HepG2 (cell line): Measurements from ENCODE around the gene TLDC2. TPM values are rescaled to one million over a fixed set of nuclear protein-coding genes. Genes with fewer than 3 reads are reported as not detected.
"Not testable (repeated sequence)": the region's sequence is repeated elsewhere in the genome, so short reads cannot be mapped to it uniquely, and the experiment has no call there.

Experiments used
- ATAC-seq: fragments of 200-7000 bp; cut with Tn5 transposase; 3 replicates; pipeline ENCODE4 v1.9.1; 2020; ENCODE audit warnings: mild to moderate bottlenecking, moderate library complexity
- BruUV-seq: library from RNA; stranded (reverse); fragments of 400-500 nt; replicated peaks from 2 replicates; lab custom pipeline; 2021; lab: Mats Ljungman, UMichigan
- CTCF ChIA-PET: fragments of 300-600 bp; formaldehyde crosslinking; extraction: SDS; loops from one replicate; lab custom pipeline; 2021; ENCODE audit warnings: low total read pairs, inconsistent platforms, low intra/inter-chr PET ratio; lab: Yijun Ruan, JAX
- POLR2A ChIA-PET: fragments of 350-600 bp; sonication (Branson Sonifier 250); formaldehyde crosslinking; loops from one replicate; lab custom pipeline; 2020; ENCODE audit warnings: antibody characterized with exemption, inconsistent platforms; lab: Yijun Ruan, JAX
- DNase-seq: peaks from one replicate; pipeline ENCODE4 v3.0.0-alpha.2; 2015; ENCODE audit warnings: low spot score
- FAIRE-seq: peaks from 3 replicates; lab custom pipeline; 2011; peaks lifted over from hg19 to GRCh38; lab: Jason Lieb, UNC
- H2AFZ ChIP-seq: one replicate; pipeline ENCODE4 v1.6.1; 2011; ENCODE audit warnings: low read length, inconsistent platforms
- H3K27ac ChIP-seq: fragments of 300-600 bp; 3 replicates; pipeline ENCODE4 v1.8.0; 2011; ENCODE audit warnings: mixed run types, mild to moderate bottlenecking, mixed read lengths, low read length, inconsistent platforms; ENCODE audit not compliant: insufficient read depth; ENCODE audit errors: extremely low read length
- H3K27me3 ChIP-seq, 2 experiments: fragments of 200-600 bp in 1 of 2; 2 replicates in 1 of 2; 3 replicates in 1 of 2; pipeline versions ENCODE4 v1.6.0 to v1.8.0; 2011; ENCODE audit warnings: low read length in 2 of 2, mild to moderate bottlenecking in 2 of 2, moderate library complexity in 2 of 2, inconsistent platforms in 1 of 2; ENCODE audit not compliant: insufficient read depth in 2 of 2, control insufficient read depth in 1 of 2
- H3K36me3 ChIP-seq, 2 experiments: fragments of 200-600 bp in 1 of 2; replicated peaks in 1 of 2; 2 replicates in 1 of 2; 3 replicates in 1 of 2; pipeline versions ENCODE4 v1.5.1 to v1.8.0; 2011; ENCODE audit warnings: low read length in 2 of 2, inconsistent platforms in 1 of 2; ENCODE audit not compliant: insufficient read depth in 2 of 2, control insufficient read depth in 1 of 2
- H3K4me1 ChIP-seq: 2 replicates; pipeline ENCODE4 v1.5.1; 2012; ENCODE audit warnings: low read length, inconsistent platforms; ENCODE audit not compliant: insufficient read depth
- H3K4me2 ChIP-seq: 2 replicates; pipeline ENCODE4 v1.6.0; 2011; ENCODE audit warnings: low read depth, low read length, inconsistent platforms
- H3K4me3 ChIP-seq, 3 experiments: fragments of 200-600 bp in 1 of 3; sonication (generic), shearing (Covaris generic) in 1 of 3; replicated peaks in 1 of 3; 2 replicates each; pipeline ENCODE4 v1.5.1; 2011 to 2016; ENCODE audit warnings: low read length in 3 of 3, inconsistent platforms in 2 of 3, low read depth in 2 of 3, mild to moderate bottlenecking in 2 of 3, control low read depth in 1 of 3, mixed read lengths in 1 of 3; ENCODE audit not compliant: insufficient read depth in 1 of 3
- H3K79me2 ChIP-seq: one replicate; pipeline ENCODE4 v1.6.1; 2011; ENCODE audit warnings: low read length, inconsistent platforms; ENCODE audit not compliant: insufficient read depth
- H3K9ac ChIP-seq: 2 replicates; pipeline ENCODE4 v1.6.0; 2011; ENCODE audit warnings: mild to moderate bottlenecking, low read depth, low read length, inconsistent platforms; ENCODE audit not compliant: insufficient read depth
- H3K9me3 ChIP-seq: 2 replicates; pipeline ENCODE4 v1.5.1; 2012; ENCODE audit warnings: mild to moderate bottlenecking, low read length
- H4K20me1 ChIP-seq: 2 replicates; pipeline ENCODE4 v1.6.0; 2011; ENCODE audit warnings: inconsistent platforms, mild to moderate bottlenecking, low read length, moderate library complexity; ENCODE audit not compliant: insufficient read depth
- AGO2 ChIP-seq: fragments of 200-400 bp; formaldehyde crosslinking; optimal IDR thresholded peaks from 2 replicates; pipeline ENCODE3; 2017; ENCODE audit warnings: mild to moderate bottlenecking, low read depth, low read length, moderate library complexity
- HHEX ChIP-seq: IDR thresholded peaks from 2 replicates; pipeline ENCODE4 v1.6.1; 2016; ENCODE audit warnings: control low read depth
- HIVEP1 ChIP-seq: sonication (generic); formaldehyde crosslinking; IDR thresholded peaks from 2 replicates; pipeline ENCODE4 v1.4.0; 2020; ENCODE audit warnings: mild to moderate bottlenecking, missing genetic modification reagents
- NFATC3 ChIP-seq: sonication (generic); formaldehyde crosslinking; IDR thresholded peaks from 2 replicates; pipeline ENCODE4 v1.5.1; 2020; ENCODE audit warnings: mild to moderate bottlenecking, missing genetic modification reagents
- RBM22 ChIP-seq: fragments of 200-400 bp; formaldehyde crosslinking; optimal IDR thresholded peaks from 2 replicates; pipeline ENCODE3; 2017; ENCODE audit warnings: mild to moderate bottlenecking, low read length, moderate library complexity
- TAF15 ChIP-seq: fragments of 200-400 bp; formaldehyde crosslinking; IDR thresholded peaks from one replicate; pipeline ENCODE4 v1.6.1; 2018; ENCODE audit warnings: mild to moderate bottlenecking, low read depth, low read length; ENCODE audit not compliant: poor library complexity, severe bottlenecking
- TFAP4 ChIP-seq: sonication (generic); IDR thresholded peaks from 2 replicates; pipeline ENCODE4 v1.6.1; 2016; ENCODE audit warnings: low read depth, borderline replicate concordance
- ZNF253 ChIP-seq: sonication (generic); formaldehyde crosslinking; IDR thresholded peaks from 2 replicates; pipeline ENCODE4 v1.8.0; 2022; ENCODE audit warnings: mild to moderate bottlenecking, missing genetic modification reagents, borderline replicate concordance
- ZNF296 ChIP-seq: sonication (generic); formaldehyde crosslinking; conservative IDR thresholded peaks from 2 replicates; pipeline ENCODE4 v1.5.0; 2020; ENCODE audit warnings: mild to moderate bottlenecking, missing genetic modification reagents
- ZNF605 ChIP-seq: sonication (generic); formaldehyde crosslinking; IDR thresholded peaks from 2 replicates; pipeline ENCODE4 v1.8.0; 2022; ENCODE audit warnings: mild to moderate bottlenecking, missing genetic modification reagents
- ZNF674 ChIP-seq: sonication (generic); formaldehyde crosslinking; IDR thresholded peaks from 2 replicates; pipeline ENCODE4 v1.5.0; 2020; ENCODE audit warnings: low read depth, mild to moderate bottlenecking, missing genetic modification reagents
- WGBS: methylation state at CpG from one replicate; pipeline ENCODE4 v1.1.6; 2017; ENCODE audit warnings: low lambda C conversion rate; 5-methylcytosine and 5-hydroxymethylcytosine counted together
- in situ Hi-C: cut with HindIII; loops from 2 replicates; pipeline ENCODE4 v1.10.0; 2017; ENCODE audit warnings: low pct_unique_long_range_greater_than_20kb; ENCODE audit not compliant: extremely low pct_ligation_motif_present
- intact Hi-C: fragments of 100-400 bp; cut with micrococcal nuclease; formaldehyde crosslinking; loops from one replicate; pipeline ENCODE4 v1.10.0; 2022; ENCODE audit not compliant: unreplicated experiment
- polyA plus RNA-seq, 8 experiments: library from polyadenylated mRNA; depleted of rRNA in 3 of 8; stranded (reverse) in 7 of 8; unstranded in 1 of 8; fragments of >200 nt; fragmentation: Illumina TruSeq in 4 of 8; extraction: Trizol in 4 of 8; gene quantifications; 2 replicates each; pipeline versions ENCODE4 v1.2.1 to v1.2.3, GENCODE V29; 2011 to 2016; ENCODE audit warnings: low read depth in 4 of 8, missing spikeins in 1 of 8, mixed read lengths in 1 of 8; ENCODE audit not compliant: insufficient read depth in 1 of 8
- total RNA-seq, 5 experiments: library from RNA; depleted of rRNA; stranded (reverse); fragments of >200 nt; fragmentation: Illumina TruSeq; extraction: Trizol; gene quantifications; 2 replicates each; pipeline ENCODE4 v1.2.3, GENCODE V29; 2016; ENCODE audit warnings: low read depth in 1 of 5
- TF ChIP-seq, protein P1 (sequence below): sonication (generic); formaldehyde crosslinking; IDR thresholded peaks from 2 replicates; pipeline ENCODE4 v1.4.0; 2020; ENCODE audit warnings: mild to moderate bottlenecking, missing genetic modification reagents, borderline replicate concordance

TLDC2 gene
- total and polyA plus RNA-seq, 2 of the 13 experiments (the other 11 are each of a cell fraction or from before 2014, with no cell fraction given) = 1.5 to 1.6 TPM

GRCh38 chr20:36841030-36841429 lies 34.9 kb upstream of the TLDC2 start:
- POLR2A ChIA-PET, H3K4me1 ChIP-seq, H3K27me3 ChIP-seq, CTCF ChIA-PET, H3K79me2 ChIP-seq, ATAC-seq, in situ Hi-C loops, H3K4me3 ChIP-seq, H2AFZ ChIP-seq, FAIRE-seq, BruUV-seq, H3K36me3 ChIP-seq, H4K20me1 ChIP-seq, H3K4me2 ChIP-seq, H3K9me3 ChIP-seq, H3K27ac ChIP-seq, intact Hi-C loops, DNase-seq, H3K9ac ChIP-seq: not testable (repeated sequence)
- WGBS = 98% methylated on average over 9 of the region's 9 CpGs

- no peak overlapping the region for H3K4me3 ChIP-seq
- POLR2A ChIA-PET = interaction anchor here (0.7 kb wide), 1 partner anchor 257 kb away, joined by 3 read pairs; no protein-coding TSS in a partner anchor
- WGBS = 96% methylated on average over 10 of the region's 10 CpGs
- H3K9ac ChIP-seq = no peak overlapping the region
- DNase-seq (no peak), ATAC-seq (no peak; the same call in 2 of the 3 replicates), FAIRE-seq (no peak)
- no peaks in the 10 kb centered on the region for H3K9me3 ChIP-seq
- BruUV-seq = no TSS peak
- 0 out of 5 replicates have a peak, but pooled peaks cover 0 to 2% of the 10 kb centered on the region in 2 experiments for H3K36me3 ChIP-seq
- no peak overlapping the region for H2AFZ ChIP-seq
- 0 out of 2 replicates have a peak, but pooled peaks cover 5% of the 10 kb centered on the region for H4K20me1 ChIP-seq
- peaks cover 24% of the 10 kb centered on the region for H3K4me1 ChIP-seq
- no peaks in the 10 kb centered on the region for H3K27me3 ChIP-seq
- CTCF ChIA-PET = no interaction called here
- in situ Hi-C loops = no loop called here
- H3K79me2 ChIP-seq = no peaks in the 10 kb centered on the region
- intact Hi-C loops = no loop called here
- no peak overlapping the region for H3K4me2 ChIP-seq
- no peak overlapping the region for H3K27ac ChIP-seq
- TF ChIP-seq NFATC3 (CRISPR knock-in tag) = no peak
- TF ChIP-seq HIVEP1 = 0 out of 2 replicates have a peak, but pooled peaks have one; percentile 44
- TF ChIP-seq RBM22 = peak; percentile 36
- TF ChIP-seq ZNF296 (CRISPR knock-in tag) = no peak
- TF ChIP-seq TFAP4 = no peak
- no peak for TF ChIP-seq ZNF674 (CRISPR knock-in tag)
- TF ChIP-seq ZNF605 (CRISPR knock-in tag) = 0 out of 2 replicates have a peak, but pooled peaks have one; percentile 11
- peak; percentile 66 for TF ChIP-seq AGO2
- TF ChIP-seq, protein P1, sequence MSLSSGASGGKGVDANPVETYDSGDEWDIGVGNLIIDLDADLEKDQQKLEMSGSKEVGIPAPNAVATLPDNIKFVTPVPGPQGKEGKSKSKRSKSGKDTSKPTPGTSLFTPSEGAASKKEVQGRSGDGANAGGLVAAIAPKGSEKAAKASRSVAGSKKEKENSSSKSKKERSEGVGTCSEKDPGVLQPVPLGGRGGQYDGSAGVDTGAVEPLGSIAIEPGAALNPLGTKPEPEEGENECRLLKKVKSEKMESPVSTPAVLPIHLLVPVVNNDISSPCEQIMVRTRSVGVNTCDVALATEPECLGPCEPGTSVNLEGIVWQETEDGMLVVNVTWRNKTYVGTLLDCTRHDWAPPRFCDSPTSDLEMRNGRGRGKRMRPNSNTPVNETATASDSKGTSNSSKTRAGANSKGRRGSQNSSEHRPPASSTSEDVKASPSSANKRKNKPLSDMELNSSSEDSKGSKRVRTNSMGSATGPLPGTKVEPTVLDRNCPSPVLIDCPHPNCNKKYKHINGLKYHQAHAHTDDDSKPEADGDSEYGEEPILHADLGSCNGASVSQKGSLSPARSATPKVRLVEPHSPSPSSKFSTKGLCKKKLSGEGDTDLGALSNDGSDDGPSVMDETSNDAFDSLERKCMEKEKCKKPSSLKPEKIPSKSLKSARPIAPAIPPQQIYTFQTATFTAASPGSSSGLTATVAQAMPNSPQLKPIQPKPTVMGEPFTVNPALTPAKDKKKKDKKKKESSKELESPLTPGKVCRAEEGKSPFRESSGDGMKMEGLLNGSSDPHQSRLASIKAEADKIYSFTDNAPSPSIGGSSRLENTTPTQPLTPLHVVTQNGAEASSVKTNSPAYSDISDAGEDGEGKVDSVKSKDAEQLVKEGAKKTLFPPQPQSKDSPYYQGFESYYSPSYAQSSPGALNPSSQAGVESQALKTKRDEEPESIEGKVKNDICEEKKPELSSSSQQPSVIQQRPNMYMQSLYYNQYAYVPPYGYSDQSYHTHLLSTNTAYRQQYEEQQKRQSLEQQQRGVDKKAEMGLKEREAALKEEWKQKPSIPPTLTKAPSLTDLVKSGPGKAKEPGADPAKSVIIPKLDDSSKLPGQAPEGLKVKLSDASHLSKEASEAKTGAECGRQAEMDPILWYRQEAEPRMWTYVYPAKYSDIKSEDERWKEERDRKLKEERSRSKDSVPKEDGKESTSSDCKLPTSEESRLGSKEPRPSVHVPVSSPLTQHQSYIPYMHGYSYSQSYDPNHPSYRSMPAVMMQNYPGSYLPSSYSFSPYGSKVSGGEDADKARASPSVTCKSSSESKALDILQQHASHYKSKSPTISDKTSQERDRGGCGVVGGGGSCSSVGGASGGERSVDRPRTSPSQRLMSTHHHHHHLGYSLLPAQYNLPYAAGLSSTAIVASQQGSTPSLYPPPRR (CRISPR knock-in tag) = no peak
- no peak for TF ChIP-seq TAF15
- TF ChIP-seq ZNF253 (CRISPR knock-in tag) = 0 out of 2 replicates have a peak, but pooled peaks have one; percentile 25
- no peak for TF ChIP-seq HHEX
Measured at GRCh38 chr20:36845288-36845971, 30.5 kb upstream of the TLDC2 start.
